ENCODE measurements around the gene CCDC194. TPM values are rescaled to one million over a fixed set of nuclear protein-coding genes. Genes with fewer than 3 reads are reported as not detected.

Gene CCDC194, protein sequence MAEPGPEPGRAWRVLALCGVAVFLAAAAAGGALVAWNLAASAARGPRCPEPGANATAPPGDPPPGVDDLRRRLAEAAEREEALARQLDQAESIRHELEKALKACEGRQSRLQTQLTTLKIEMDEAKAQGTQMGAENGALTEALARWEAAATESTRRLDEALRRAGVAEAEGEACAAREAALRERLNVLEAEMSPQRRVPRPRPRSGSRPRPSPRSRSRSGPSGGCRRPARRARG
- not detected for total RNA-seq

DNA sequence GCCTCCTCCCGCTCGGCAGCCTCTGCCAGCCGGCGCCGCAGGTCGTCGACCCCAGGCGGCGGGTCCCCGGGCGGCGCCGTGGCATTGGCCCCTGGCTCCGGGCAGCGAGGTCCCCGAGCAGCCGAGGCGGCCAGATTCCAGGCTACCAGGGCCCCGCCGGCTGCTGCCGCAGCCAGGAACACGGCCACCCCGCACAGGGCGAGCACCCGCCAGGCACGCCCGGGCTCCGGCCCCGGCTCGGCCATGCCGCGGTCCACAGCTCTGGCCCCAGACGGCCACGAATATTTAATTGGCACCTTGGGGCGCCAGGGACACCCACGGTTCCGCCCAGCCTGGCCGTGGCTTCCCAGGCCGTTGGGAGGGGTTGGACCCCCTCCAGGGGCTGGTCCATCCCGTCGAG, at the start of gene CCDC194:
Gene CCDC194, minus strand, starts transcription at position 283 of the 400 bp plus-strand sequence. Its CDS starts 38 bp downstream, at position 245.
- no peak within 1 kb of the TSS for H3K27ac ChIP-seq
- DNase-seq (ENCODE audit: low spot score in 2 of 2): no peak

DNA sequence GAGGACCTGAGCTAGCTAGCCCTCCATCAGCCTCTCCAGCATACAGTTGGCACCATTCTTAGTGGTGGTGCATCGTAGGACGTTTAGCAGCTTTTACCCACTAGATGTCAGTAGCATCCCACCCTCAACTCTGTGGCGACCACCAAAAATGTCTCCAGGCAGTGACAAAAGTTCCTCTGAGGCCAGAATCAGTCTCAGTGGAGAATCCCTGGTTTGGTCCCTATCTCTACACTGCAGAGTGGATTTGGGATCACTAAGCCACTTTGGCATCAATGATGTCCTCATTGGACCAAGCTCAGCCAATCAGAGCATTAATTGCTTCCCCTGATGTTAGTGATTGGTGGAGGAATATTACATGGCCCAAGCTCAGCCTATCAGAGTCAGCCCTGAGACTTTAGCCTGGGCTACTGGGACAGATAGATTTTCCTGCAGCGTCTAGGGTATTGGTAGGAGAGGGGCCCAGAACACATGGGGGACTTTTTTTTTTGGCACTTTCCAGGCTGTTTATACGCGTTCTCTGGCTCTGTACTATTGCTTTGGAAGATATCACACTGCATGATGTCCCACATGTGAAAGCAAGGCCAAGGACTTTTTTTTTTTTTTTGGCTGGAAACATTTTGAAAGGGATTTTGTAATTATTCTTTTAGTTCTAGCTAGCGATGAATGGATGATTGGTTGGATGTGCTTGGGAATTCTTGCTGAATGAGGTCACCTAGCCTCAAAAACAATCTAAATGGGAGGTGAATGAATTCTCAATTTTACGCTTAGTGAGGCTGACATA, 47.4 kb upstream of the CCDC194 start:
- no peak overlapping the region for H3K4me3 ChIP-seq
- no peaks in the 10 kb centered on the region for H3K27me3 ChIP-seq
- intact Hi-C loops (cut with DNase I): no loop called here
- no peak overlapping the region for H3K27ac ChIP-seq
- no peaks in the 10 kb centered on the region for H3K4me1 ChIP-seq
- H3K36me3 ChIP-seq: no peaks in the 10 kb centered on the region
- DNase-seq (ENCODE audit: low spot score in 2 of 2): no peak
- TF ChIP-seq, protein P1, sequence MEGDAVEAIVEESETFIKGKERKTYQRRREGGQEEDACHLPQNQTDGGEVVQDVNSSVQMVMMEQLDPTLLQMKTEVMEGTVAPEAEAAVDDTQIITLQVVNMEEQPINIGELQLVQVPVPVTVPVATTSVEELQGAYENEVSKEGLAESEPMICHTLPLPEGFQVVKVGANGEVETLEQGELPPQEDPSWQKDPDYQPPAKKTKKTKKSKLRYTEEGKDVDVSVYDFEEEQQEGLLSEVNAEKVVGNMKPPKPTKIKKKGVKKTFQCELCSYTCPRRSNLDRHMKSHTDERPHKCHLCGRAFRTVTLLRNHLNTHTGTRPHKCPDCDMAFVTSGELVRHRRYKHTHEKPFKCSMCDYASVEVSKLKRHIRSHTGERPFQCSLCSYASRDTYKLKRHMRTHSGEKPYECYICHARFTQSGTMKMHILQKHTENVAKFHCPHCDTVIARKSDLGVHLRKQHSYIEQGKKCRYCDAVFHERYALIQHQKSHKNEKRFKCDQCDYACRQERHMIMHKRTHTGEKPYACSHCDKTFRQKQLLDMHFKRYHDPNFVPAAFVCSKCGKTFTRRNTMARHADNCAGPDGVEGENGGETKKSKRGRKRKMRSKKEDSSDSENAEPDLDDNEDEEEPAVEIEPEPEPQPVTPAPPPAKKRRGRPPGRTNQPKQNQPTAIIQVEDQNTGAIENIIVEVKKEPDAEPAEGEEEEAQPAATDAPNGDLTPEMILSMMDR (IDR thresholded peaks at IDR 0.05): peak in 2 of 3 experiments; percentile 23 to 30
- H3K9me3 ChIP-seq: no peaks in the 10 kb centered on the region

More for the DNA sequence above, at the start of gene CCDC194:
- Histone ChIP-seq H3K9me3 (peaks cover 0 to 3% of the 10 kb centered on the region in 2 donors), H3K4me1 (peaks cover 4 to 6% of the 10 kb centered on the region in 2 donors), H3K4me3 (no peak within 1 kb of the TSS), H3K27me3 (no peaks in the 10 kb centered on the region), H3K36me3 (peaks cover 0 to 2% of the 10 kb centered on the region in 2 donors)
- TF ChIP-seq, protein P1 (IDR thresholded peaks at IDR 0.05): no peak
- intact Hi-C loops (cut with DNase I): no loop called here

DNA sequence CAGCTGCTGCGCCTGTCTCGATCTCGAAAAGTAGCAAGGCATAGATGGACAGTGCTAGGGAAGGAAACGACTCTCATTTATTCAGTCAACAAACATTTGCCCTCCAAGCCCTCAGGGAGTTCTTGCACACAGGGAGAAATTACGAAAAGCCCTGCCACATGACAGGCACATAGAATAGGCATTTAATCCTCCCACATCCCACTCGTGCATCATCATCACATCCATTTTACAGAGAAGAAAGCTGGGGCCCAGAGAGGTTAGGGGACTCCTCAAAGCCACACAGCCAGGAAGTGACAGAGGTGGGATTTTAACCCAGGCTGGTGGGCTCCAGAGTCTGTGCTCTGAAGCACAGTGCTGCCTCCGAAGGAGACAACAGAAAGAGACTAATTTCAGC, 42.9 kb upstream of the CCDC194 start:
- intact Hi-C loops (cut with DNase I): no loop called here

DNA sequence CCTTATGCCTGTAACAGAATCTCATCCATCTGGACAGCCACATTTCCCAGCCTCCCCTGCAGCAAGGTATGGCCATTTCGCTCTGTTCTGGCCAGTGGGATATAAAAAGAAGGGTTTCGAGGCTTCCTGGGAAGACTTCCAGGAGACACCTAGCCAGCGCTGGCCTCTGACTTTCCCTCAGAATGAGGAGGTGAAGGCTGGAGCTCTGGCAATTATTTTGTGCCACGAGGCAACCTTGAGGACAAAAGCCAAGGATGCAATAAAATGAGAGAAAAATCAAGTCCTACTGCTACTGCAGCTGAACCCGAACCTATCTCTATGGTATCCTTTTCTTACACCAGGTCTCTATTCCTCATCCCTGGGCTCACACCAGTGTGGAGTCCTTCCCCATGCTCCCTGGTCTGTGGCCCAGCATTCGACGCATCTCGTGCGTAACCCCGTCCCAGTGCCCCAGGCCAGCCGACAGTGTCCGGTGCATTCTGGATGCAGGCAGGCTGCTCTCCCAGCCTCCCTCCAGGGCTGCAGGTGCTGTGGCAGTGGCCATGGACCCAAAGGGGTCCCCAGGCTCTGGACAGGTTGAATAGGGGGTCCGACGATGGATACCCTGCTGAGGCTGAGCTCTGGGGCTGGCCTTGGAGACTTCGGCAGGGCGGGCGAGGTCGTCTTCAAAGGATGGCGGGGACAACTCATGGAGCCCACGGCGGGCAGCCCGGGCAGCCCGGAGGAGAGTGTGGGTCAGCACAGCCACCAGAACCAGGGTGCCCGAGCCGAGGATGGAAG, 42.3 kb upstream of the CCDC194 start:
- intact Hi-C loops (cut with DNase I): no loop called here
- TF ChIP-seq, protein P1 (IDR thresholded peaks at IDR 0.05): no peak

More for the DNA sequence above, 42.9 kb upstream of the CCDC194 start:
- Histone ChIP-seq H3K27me3 (no peaks in the 10 kb centered on the region), H3K4me3 (no peak overlapping the region), H3K27ac (no peak overlapping the region), H3K9me3 (no peaks in the 10 kb centered on the region), H3K4me1 (no peaks in the 10 kb centered on the region), H3K36me3 (no peaks in the 10 kb centered on the region)
- TF ChIP-seq, protein P1 (IDR thresholded peaks at IDR 0.05): no peak
- DNase-seq (ENCODE audit: low spot score in 2 of 2): no peak

DNA sequence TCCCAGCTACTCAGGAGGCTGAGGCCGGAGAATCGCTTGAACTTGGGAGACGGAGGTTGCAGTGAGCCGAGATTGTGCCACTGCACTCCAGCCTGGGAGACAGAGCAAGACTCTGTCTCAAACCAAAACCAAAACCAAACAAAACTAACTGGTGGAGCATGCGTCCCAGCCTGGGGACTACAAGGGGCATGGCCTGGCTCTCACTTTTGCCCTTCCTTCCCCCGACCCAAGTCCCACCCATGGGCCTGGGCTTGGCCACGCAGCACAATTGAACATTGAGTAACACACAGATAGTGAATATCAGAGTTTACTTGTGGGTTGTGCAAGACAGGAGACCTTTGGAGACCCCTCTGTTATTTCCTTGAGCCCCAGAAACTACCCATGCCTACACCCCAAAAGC, 41.2 kb upstream of the CCDC194 start:
- TF ChIP-seq, protein P1 (IDR thresholded peaks at IDR 0.05): no peak
- H3K36me3 ChIP-seq: no peaks in the 10 kb centered on the region
- no peak overlapping the region for H3K27ac ChIP-seq
- no peaks in the 10 kb centered on the region for H3K4me1 ChIP-seq
- no peak overlapping the region for H3K4me3 ChIP-seq
- intact Hi-C loops (cut with DNase I): no loop called here
- no peak for DNase-seq (ENCODE audit: low spot score in 2 of 2)
- no peaks in the 10 kb centered on the region for H3K27me3 ChIP-seq
- H3K9me3 ChIP-seq: no peaks in the 10 kb centered on the region

More for the DNA sequence above, 42.3 kb upstream of the CCDC194 start:
- Histone ChIP-seq H3K36me3 (no peaks in the 10 kb centered on the region), H3K27ac (no peak overlapping the region), H3K4me3 (no peak overlapping the region), H3K9me3 (no peaks in the 10 kb centered on the region), H3K27me3 (no peaks in the 10 kb centered on the region), H3K4me1 (no peaks in the 10 kb centered on the region)
- no peak for DNase-seq (ENCODE audit: low spot score in 2 of 2)
